Activated CD8-positive, alpha-beta memory T cell treated with anti-CD3 and anti-CD28 coated beads, Interleukin-2, amount 50 U/mL, for 1 hour (primary cell): ENCODE measurements around the gene IL23R.

Source experiments
- DNase-seq: peaks from one replicate; pipeline ENCODE4 v3.0.0-alpha.2; 2020; ENCODE audit errors: extremely low read depth

Gene IL23R

DNA sequence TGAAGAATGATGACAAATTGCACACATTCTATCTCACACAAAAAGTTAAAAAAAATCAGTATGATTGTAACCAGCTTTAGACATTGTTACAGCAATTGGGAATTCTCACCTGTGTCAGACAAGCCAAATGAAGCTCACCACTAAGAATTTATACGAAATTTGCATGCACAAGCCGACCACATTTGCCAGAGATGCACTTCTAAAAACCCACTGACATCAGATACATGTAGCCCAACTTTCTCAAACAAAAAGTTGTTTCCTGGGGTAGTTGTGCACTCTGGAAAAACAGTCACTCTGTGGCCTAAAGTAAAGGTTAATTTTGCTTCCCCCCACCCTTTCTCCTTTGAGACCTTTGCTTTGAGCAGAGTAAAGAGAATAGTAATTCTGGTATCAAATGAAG, 73.5 kb downstream of the IL23R start:
- DNase-seq: no peak

DNA sequence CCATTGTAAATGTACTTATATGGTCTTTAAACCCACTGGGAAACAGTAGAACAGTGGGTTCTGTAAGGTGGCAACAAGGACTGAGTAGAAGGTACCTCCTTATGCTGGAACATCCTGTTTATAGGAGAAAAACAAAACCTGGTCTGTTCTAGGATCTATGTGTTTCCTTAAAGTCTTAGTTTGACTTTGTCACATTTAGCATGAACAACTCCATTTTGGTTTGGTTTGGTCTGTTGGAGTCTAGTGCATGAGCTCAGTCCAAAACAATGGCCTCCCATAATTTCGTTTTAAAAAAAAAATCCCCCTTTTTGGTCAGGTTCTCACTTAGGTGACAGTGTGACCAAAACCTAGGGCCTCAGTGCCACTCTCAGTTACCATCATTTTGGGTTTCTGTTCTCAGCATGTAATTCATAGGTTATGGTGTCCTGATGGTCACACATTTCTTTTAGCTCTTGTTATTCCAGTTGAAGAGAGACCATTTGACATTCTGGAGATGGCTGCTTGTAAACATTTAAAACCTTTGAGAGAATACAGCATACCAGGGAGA, 75.0 kb downstream of the IL23R start:
- DNase-seq: no peak

DNA sequence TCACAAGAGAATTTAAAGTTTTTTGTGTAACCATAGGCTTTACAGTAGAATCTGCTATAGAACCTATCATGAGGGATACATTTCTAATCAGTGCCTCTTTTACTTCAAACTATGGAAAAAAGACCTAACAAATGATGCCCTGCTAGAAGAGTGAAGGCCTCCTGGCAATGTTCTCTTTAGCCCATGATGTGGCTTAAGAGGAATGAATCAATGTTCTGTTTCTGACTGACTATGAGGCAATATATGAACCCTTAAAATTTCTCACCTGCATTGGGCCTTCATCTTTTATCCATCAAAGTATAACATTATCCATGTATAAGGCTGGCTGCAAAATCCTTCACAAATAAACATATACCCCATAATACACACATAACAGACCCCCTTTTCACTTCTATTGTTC, 75.8 kb downstream of the IL23R start:
- no peak for DNase-seq

DNA sequence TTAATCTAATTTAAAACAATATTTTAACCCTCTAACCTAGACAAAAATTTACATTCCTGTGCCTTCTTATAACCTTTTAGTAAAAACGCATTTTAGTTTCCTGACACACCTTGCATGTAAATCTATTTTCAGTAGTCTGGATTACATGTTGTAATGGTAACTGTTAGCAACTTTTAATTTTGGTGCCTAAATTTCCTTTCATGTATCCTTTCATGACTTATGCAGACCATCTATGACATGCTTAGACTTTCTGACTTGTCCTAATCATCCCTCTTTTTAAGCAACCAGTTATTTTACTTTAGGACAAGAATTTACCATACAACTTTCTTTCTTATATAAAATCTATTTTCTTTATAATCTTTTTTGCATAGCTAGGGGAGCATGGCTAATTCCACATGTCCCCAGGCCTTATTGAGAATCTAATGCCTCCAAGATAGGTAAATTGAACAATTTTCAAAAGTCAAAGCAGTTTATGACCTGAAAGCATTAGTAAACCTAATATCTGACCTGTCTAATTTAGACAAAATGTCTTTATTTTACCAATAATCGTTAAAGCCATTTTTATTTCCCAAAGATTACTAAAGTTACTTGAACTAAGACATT, 83.9 kb downstream of the IL23R start:
- no peak for DNase-seq

DNA sequence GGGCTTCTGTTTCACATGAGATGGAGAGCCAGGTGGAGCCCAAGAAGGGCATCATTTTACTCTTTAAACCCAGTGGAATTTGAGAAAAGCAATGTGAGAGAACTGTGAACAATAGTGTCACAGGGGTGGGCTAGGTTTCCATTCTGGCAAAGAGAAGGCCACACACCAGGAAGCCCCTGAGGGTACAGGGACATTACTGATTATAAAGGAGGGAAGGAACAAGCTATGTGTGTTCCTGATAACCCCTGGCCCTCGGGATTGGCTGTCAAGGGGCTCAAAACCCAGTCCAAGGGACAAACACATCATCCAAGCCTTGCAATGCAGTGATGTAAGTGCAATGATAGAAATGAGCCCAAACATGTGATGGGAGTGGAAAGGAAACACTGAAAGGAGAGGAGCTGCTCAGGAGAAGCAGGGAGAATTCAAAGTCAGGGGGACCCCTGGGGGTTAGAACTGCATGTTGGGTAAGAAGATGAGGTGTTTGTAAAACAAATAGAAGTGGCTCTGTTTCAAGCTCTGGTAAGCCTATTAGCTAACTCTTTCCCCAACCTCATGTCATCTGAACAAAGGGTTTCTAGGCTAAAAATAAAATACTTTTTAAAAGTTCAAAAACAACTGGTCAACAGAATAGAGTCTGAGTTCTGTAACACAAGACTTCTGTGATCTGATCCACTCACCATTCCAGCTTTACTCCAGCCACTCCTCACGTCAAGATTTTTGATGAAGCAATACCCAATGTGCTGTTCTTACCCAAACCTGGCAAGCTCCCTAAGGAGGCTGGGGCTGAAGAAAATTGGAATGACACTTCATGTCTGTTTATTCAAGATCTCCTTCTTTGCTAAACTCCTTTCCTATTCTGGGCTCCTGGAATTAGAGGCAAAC, 90.3 kb downstream of the IL23R start:
- no peak for DNase-seq

DNA sequence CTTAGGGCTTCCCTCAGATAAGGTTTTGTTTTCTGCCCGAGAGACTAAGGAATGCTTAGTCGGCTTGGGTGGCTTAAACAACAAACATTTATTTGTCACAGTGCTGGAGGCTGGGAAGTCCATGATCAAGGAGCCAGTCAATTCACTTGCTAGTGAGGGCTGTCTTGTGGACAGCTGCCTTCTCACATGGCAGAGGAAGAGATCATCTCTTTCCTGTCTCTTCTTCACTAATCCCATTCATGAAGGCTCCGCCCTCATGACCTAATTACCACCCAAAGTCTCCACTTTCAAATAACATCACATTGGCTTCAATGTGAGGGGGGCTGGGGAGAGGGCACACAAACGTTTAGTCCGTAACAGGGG, 90.9 kb downstream of the IL23R start:
- no peak for DNase-seq

DNA sequence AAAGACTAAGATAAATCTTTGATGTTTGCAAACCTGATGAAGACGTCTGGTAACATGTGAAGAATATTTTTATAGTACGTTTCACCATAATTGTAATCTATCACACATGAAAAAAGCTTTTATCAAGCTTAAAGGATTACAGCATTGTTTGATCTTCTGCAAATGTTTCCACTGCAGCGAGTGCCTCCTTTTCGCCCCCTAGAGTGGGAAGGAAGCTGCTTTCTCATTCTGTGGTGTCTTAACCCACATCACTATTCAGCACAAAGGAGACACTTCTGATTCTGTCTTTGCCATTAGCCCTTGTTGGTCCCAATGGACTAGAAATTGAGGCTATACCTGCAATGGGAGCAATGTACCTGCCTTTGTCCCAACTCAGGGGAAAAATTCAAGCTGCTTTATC, 95.4 kb downstream of the IL23R start:
- peak; percentile 21 for DNase-seq

DNA sequence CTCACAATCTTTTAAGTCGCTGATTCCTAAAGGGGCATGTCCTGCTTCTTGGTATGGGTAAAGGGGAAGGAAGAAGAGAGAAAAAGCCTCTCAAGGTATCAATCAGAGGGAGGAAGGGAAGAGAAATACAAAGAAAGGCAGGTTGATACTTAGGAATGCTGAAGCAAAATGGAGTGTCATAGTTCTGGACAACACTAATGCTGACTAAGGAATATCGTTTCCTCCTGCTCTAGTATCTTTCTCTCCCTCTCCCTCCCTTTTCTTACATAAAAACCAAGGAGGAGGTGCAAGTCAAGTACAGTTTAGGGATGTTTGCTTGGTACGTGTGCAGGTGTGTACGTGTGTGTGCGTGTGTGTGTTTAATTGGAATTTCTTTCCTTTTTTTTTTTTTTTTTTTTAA, 96.5 kb downstream of the IL23R start:
- DNase-seq: no peak

DNA sequence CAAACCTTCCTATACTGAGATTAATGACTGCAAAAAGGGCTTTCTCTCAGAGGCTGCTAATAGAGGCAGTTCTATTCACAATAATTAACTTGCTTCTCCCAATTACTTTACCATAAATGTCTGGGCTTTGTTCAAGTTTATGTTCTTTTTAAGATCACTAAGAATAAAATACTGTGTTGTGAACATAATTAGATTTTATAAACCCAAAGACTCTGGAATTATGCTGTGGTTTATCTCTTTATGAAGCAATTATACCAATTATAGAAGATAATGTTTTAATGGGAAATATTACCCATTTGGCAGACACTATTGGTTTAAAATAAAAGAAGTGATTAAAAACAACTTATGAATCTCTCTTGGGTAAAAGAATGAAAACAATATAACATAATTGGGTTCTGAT, 97.9 kb downstream of the IL23R start:
- no peak for DNase-seq

DNA sequence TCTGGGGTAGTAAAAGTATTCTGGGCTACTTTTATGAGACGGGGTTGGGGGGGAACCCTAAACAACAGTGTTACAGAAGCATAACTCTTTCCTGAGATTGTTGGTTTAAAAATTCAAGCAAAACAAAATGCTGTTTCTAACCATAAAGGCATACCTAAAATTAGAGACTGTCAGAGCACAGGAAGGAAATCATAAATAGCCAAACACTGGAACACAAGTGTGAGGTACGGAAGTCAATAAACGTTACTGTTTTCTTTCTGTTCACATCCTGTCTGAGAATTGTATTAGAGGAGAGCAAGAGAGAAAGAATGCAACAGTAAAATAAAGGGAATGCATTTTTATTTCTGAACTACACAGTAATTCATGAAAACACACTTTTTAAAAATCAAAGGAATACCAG, 98.6 kb downstream of the IL23R start:
- DNase-seq: no peak

DNA sequence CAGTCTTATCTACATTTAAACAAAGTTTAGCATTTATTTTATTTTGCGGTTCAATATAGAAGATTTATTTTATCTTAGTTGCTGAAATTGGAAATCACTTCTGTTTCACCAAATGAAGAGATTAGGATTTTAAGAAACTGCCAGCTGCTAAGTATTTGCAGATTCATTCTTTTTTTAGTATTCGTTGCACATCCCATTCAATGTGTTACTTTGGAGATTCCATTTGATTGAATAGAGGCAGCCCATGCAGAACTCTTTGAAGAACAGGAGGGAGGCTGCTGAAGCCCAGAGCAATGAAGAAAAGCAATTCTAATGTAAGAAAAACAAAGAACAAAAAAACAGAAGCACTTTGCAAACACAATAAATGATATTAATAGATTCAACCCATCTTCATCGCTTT, 102.8 kb downstream of the IL23R start:
- DNase-seq: no peak

DNA sequence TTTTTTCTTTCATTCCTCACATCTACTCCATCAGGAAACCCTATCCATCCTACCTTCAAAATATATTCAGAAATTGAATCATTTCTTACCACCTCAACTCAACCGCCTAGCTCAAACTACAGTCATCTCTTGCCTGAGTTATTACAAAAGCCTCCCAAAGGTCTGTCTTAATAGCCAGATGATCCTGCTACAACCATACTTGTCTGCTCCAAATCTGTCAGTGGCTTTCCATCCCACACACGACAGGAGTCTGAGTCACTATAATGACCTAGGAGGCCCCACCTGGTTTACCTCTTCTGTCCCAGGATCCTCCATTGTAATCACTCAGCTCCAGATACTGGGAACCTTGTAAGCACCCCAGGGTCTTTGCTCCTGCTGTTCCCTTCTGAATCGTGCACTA, 104.3 kb downstream of the IL23R start:
- no peak for DNase-seq

DNA sequence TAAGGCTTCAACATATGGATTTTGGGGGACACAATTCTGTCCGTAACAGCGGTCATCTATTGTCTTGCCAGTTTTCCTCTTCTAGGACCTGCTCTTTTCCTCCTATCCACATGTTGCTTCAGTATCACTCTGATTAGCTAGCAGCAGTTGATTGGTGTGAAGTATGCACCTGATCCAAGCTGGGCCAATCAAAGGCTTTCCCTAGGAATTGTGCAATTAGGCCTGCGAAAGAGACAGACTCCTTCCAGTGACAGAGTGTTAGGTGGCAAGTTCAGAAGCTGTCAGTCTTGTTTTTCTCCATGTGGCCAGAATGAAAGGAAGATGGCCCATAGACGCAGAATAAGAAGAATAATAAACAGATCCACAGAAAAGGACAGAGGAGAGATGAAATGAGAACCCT, 107.3 kb downstream of the IL23R start:
- no peak for DNase-seq

DNA sequence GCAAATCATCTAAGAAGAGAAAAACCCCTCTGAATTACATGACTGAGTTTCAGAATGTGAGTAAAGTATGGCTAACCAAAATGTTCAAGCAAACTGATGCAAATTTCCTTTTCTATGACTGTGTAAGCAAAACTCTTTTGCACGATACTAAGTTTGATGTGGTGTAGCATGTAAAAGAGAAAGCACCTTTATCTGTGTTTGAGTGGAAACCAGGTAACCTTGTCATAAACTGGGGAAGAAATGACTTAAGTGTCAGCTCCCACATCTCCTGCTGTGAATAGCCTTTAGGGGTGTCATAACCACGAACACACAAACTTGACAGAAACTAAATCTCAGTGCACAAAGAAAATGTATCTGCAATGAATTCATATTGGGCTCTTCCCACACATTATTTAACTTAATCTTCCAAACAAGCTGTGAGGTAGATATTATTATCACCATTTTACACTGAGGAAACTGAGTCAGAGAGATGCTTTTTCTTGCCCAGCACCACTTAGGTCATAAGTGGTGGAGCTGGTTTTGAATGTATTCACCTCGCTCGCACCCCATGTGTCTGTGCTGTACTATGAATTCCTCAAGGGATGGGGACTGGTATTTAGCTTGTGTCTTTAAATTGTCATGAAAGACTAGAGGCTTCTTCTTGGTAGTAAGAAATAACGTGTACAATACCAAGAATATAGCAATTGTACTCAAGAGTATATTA, 108.5 kb downstream of the IL23R start:
- DNase-seq: no peak

DNA sequence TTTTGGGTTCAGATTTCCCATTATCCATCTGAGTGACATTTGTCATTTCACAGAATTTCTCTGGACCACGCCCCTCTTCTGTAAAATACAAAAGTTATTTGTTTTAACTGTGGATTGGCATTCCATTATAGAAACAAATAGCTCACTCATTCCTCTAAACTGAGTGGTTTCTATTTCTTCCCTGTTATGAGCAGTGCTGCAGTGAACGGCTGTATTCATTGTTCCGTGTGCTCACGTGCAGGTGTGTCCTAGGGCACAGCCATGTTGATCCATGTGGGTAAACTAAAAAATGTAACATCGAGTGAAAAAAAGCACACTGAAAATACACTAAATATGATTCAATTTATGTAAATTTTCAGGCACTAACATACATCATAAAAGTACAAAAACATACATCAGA, 114.4 kb downstream of the IL23R start:
- DNase-seq: no peak

DNA sequence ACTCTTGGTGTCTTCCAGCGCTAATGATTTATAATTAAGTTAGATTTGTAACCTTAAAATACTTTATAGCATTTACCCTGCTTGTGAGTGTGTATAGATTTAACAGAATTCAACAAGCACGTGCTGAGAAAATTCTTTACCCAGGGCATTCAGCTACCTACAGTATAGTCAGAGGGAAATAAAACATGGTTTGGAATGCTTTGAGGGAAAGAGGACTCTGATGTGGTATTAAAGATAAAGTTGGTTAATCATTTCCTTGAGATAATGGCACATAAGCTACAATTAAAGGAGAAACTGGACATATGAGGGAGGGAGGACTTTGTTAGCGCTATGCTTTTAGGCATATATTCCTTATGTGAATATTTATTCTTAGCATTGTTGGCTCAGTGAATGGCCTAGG, 115.0 kb downstream of the IL23R start:
- no peak for DNase-seq

DNA sequence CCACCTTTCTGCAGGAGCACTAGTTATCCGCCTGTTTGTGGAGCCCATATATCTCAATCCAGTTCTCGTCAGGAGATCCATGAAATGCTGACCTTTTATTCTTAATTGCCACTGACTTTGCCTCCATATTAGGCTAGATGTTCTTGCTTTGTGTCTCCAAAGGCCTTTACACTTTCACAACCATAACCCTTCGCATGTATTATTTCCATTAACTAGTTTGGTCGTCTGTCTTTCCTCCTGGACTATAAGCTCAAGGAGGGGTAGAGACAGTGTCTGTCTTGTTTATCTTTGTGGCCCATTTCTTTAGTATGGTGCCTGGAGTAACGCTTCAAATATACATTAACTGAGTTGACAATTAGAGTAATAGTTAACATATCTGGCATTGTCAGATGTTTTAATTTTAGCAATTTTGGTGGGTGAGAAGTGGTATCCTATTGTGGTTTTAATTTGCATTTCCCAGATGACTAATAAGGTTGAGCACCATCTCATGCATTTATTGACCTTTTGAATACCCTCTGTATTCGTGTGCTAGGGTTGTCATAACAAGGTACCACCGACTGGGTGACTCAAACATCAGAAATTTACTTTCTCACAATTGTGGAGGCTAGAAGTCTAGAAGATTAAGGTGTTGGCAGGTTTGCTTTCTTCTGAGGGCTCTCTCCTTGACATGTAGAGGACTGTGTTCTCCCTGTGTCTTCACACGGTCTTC, 119.7 kb downstream of the IL23R start:
- no peak for DNase-seq

DNA sequence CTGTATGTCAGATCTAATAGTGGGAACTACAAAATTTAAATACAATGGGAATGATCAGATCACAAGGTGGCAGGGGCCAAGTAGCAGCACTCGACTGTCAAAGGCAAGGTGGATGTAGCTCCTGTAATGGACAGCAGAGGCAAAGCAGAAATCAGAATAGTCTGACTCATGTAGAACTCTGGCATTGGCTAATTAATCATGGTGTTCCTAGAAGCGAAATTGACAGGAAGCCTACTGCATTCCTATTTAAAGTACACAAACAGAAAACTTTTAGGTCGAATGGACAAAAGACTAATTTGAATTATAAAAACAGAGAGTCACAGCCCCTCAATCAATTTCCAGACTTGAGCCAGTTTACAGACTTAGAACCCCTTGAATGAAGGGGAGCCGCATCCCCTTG, 124.0 kb downstream of the IL23R start:
- DNase-seq: no peak

DNA sequence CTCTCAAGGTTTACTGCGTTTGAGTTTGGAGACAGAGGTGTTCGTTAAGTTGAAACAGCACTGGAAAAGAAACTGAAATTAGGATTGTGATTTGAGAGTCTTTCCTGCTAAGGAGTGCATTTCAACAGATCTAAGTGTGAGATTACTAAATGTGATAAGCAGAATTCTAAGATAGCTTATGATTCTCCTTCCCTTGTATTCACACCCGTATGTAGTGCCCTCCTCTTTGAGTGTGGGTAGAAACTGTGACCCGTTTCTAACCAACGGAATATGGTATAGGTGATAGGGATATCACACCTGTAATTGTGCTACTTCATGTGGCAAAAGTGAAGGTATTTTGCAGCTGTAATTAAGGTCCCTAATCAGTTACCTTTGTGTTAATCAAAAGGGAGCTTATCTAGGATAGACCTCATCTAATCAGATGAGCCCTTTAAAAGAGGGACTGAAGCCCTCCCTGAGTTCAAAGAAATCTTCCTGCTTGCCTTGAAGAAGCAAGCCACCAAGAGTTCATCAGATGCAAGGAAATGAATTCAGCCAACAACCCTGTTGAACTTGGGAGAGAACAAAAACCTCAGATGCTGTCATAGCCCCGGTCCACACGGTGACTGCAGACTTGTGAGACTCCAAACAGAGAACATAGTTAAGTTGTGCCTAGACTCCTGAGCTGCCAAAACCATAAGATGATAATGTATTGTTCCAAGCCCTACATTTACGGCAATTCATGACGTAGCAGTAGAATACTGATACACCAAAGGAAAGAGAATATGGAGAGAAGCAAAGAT, 128.8 kb downstream of the IL23R start:
- no peak for DNase-seq

DNA sequence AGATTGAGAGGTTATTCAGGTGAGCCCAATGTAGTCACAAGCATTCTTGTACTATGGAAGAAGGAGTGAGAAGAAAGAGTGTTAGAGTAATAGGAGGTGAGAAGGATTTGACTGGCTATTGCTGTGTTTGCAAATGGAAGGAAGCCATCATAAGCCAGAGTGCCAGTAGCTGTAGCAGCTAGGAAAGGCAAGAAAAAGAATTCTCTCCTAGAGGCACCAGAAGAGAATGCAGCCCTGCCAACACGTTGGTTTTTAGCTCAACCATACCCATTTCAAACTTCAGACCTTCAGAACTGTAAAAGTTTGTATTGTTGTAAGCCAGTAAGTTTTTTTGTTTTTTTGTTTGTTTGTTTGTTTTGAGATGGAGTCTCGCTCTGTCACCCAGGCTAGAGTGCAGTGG, 132.5 kb downstream of the IL23R start:
- DNase-seq: no peak

DNA sequence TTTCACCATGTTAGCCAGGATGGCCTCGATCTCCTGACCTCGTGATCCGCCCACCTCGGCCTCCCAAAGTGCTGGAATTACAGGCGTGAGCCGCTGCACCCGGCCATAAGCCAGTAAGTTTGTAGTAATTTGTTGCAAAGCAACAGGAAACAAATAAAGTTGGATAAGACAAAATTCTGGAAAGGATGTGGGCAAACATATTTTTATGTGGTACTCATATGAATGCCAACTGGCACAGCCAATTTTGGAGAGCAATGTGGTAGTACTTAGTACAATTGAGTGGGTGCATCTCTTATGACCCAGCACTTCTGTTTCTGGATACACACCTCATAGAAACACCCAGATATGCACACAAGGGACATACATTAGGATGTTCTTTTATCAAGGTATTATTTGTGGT, 133.0 kb downstream of the IL23R start:
- DNase-seq: no peak
